ENCODE data around the gene CLEC4G. TPM values are rescaled to one million over a fixed set of nuclear protein-coding genes. Genes with fewer than 3 reads are reported as not detected.
A peak's percentile ranks its signal among the peaks of the same experiment; 100 is the strongest.

The CLEC4G gene
- total and polyA plus RNA-seq, 2 experiments from 2014 or later = not detected

- Histone ChIP-seq H4K20me1 (ENCODE audit: insufficient read depth, poor library complexity, severe bottlenecking) (no peaks in the 10 kb centered on the region), H3K9me2 (replicated peaks; ENCODE audit: insufficient read depth) (no peaks in the 10 kb centered on the region), H3K4me1 (ENCODE audit: insufficient read depth) (no peaks in the 10 kb centered on the region), H3K9me3 (ENCODE audit: low read depth) (no peaks in the 10 kb centered on the region), H3K79me2 (no peaks in the 10 kb centered on the region), H3K4me2 (no peak overlapping the region), H3K4me3 (no peak overlapping the region), H3K27ac (no peak overlapping the region), H3K36me3 (replicated peaks; ENCODE audit: insufficient read depth, low read depth) (no peaks in the 10 kb centered on the region), H2AFZ (no peak overlapping the region), H3K27me3 (no peaks in the 10 kb centered on the region)
- no peak for DNase-seq (ENCODE audit: low spot score)
- TF ChIP-seq EZH2phosphoT487 (IDR thresholded peaks at IDR 0.05; ENCODE audit: low read depth, severe bottlenecking, unreplicated experiment) (no peak), CTCF (IDR thresholded peaks at IDR 0.05; ENCODE audit: poor library complexity) (no peak), EZH2 (IDR thresholded peaks at IDR 0.05; ENCODE audit: borderline replicate concordance) (no peak)
- 35% methylated on average over 4 of the region's 4 CpGs for WGBS (ENCODE audit: low lambda C conversion rate, missing lambda C conversion rate)
Observed at GRCh38 chr19:7756258-7756657, 24.3 kb upstream of the CLEC4G start.

DNA sequence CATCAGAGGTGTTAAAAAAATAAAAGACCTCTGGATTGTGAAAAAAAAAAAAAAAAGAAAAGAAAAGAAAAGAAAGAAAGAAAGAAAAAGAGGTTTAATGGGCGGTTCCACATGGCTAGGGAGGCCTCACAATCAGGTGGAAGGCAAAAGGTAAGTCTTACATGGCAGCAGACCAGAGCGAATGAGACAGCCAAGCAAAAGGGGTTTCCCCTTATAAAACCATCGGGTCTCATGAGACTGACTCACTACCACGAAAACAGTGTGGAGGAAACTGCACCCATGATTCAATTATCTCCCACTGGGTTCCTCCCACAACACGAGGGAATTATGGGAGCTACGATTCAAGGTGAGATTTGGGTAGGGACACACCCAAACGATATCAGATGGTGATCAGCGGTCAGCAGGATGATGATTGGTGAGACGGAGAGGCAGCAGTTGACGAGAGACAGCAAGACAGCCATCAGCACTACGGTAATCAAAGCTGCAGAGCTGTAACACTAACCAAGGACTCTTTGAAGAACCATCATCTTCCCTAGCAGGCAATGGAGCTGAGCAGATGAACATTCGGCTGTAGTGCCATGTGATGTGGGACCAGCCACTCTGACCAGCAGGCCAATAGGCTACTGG is 19.4 kb upstream of the CLEC4G start:
- no peaks in the 10 kb centered on the region for H3K9me2 ChIP-seq (replicated peaks; ENCODE audit: insufficient read depth)
- H3K27me3 ChIP-seq = no peaks in the 10 kb centered on the region
- no peak overlapping the region for H3K27ac ChIP-seq
- H3K36me3 ChIP-seq (replicated peaks; ENCODE audit: insufficient read depth, low read depth) = no peaks in the 10 kb centered on the region
- no peaks in the 10 kb centered on the region for H3K4me1 ChIP-seq (ENCODE audit: insufficient read depth)
- H3K9me3 ChIP-seq (ENCODE audit: low read depth) = no peaks in the 10 kb centered on the region
- no peak overlapping the region for H3K4me3 ChIP-seq
- no peak for DNase-seq (ENCODE audit: low spot score)
- no peak overlapping the region for H3K4me2 ChIP-seq
- TF ChIP-seq EZH2phosphoT487 (IDR thresholded peaks at IDR 0.05; ENCODE audit: low read depth, severe bottlenecking, unreplicated experiment) (no peak), EZH2 (IDR thresholded peaks at IDR 0.05; ENCODE audit: borderline replicate concordance) (no peak), CTCF (IDR thresholded peaks at IDR 0.05; ENCODE audit: poor library complexity) (no peak)
- H2AFZ ChIP-seq = no peak overlapping the region
- H4K20me1 ChIP-seq (ENCODE audit: insufficient read depth, poor library complexity, severe bottlenecking) = no peaks in the 10 kb centered on the region
- no peaks in the 10 kb centered on the region for H3K79me2 ChIP-seq
- WGBS (ENCODE audit: low lambda C conversion rate, missing lambda C conversion rate) = 84% methylated on average over 12 of the region's 12 CpGs

DNA sequence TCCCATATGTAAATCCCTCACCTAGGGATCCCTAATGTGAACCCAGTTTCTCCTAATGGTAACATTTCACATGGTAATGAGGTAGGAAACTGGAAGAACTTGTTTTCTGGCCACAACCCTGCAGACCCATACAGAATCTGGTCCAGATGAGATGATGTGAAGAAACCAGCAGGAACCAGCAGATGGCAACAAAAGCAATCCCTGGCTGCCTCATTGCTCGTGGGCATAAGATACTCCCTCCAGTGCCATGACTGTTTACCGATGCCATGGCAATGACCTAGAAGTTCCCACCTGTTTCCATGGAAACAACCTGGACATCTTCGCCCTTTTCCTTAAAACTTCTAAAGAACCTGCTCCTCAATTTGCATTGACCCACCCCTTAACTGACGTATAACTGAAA is 16.8 kb upstream of the CLEC4G start:
- Histone ChIP-seq H3K79me2 (no peaks in the 10 kb centered on the region), H3K4me2 (no peak overlapping the region), H4K20me1 (ENCODE audit: insufficient read depth, poor library complexity, severe bottlenecking) (no peaks in the 10 kb centered on the region), H3K9me3 (ENCODE audit: low read depth) (no peaks in the 10 kb centered on the region), H3K27ac (no peak overlapping the region), H3K4me3 (no peak overlapping the region), H3K36me3 (replicated peaks; ENCODE audit: insufficient read depth, low read depth) (no peaks in the 10 kb centered on the region), H2AFZ (no peak overlapping the region), H3K9me2 (replicated peaks; ENCODE audit: insufficient read depth) (no peaks in the 10 kb centered on the region), H3K4me1 (ENCODE audit: insufficient read depth) (no peaks in the 10 kb centered on the region), H3K27me3 (peaks cover 4% of the 10 kb centered on the region)
- WGBS (ENCODE audit: low lambda C conversion rate, missing lambda C conversion rate) = 46% methylated on average over 4 of the region's 4 CpGs
- DNase-seq (ENCODE audit: low spot score) = no peak
- no peak for TF ChIP-seq EZH2phosphoT487 (IDR thresholded peaks at IDR 0.05; ENCODE audit: low read depth, severe bottlenecking, unreplicated experiment)
- peak; percentile 15 for TF ChIP-seq CTCF (IDR thresholded peaks at IDR 0.05; ENCODE audit: poor library complexity)
- no peak for TF ChIP-seq EZH2 (IDR thresholded peaks at IDR 0.05; ENCODE audit: borderline replicate concordance)

All from hepatocyte (in vitro differentiated cells).